SK-N-SH treated with all-trans-retinoic acid at 6 μM for 48 hours (cell line): ENCODE measurements around the gene USP28.

Experiments
- ATAC-seq: fragments of 200-7000 bp; cut with Tn5 transposase; 3 replicates; pipeline ENCODE4 v1.9.1; 2020; ENCODE audit warnings: mild to moderate bottlenecking, moderate library complexity
- ARNTL ChIP-seq: fragments of 450-650 bp; formaldehyde crosslinking; IDR thresholded peaks from 2 replicates; pipeline ENCODE4 v1.5.0; 2020; ENCODE audit warnings: low read depth, mild to moderate bottlenecking, moderate library complexity, borderline replicate concordance
- BACH2 ChIP-seq: fragments of 250-450 bp; sonication (Bioruptor Pico); IDR thresholded peaks from 2 replicates; pipeline ENCODE4 v1.9.0; 2021; ENCODE audit warnings: mild to moderate bottlenecking, borderline replicate concordance
- CSRNP3 ChIP-seq: fragments of 250-450 bp; sonication (Bioruptor Pico); IDR thresholded peaks from 2 replicates; pipeline ENCODE4 v1.5.1; 2021; ENCODE audit warnings: mild to moderate bottlenecking, moderate library complexity
- ESRRG ChIP-seq: fragments of 250-450 bp; sonication (Bioruptor Pico); IDR thresholded peaks from 2 replicates; pipeline ENCODE4 v1.6.1; 2021; ENCODE audit warnings: mild to moderate bottlenecking
- GLIS3 ChIP-seq: fragments of 250-450 bp; sonication (Bioruptor Pico); IDR thresholded peaks from 2 replicates; pipeline ENCODE4 v1.5.0; 2020; ENCODE audit warnings: mild to moderate bottlenecking, moderate library complexity
- ISL1 ChIP-seq: fragments of 250-450 bp; sonication (Bioruptor Pico); IDR thresholded peaks from 2 replicates; pipeline ENCODE4 v2.1.2; 2022; ENCODE audit warnings: mild to moderate bottlenecking, moderate library complexity
- TCF4 ChIP-seq: fragments of 250-450 bp; sonication (Bioruptor Pico); IDR thresholded peaks from 2 replicates; pipeline ENCODE4 v1.8.0; 2021; ENCODE audit warnings: mild to moderate bottlenecking, moderate library complexity, borderline replicate concordance
- TOX ChIP-seq: fragments of 250-450 bp; sonication (Bioruptor Pico); IDR thresholded peaks from 2 replicates; pipeline ENCODE4 v1.8.0; 2021; ENCODE audit warnings: mild to moderate bottlenecking, moderate library complexity, borderline replicate concordance
- TSHZ2 ChIP-seq: fragments of 250-450 bp; sonication (Bioruptor Pico); IDR thresholded peaks from 2 replicates; pipeline ENCODE4 v1.5.0; 2020; ENCODE audit warnings: mild to moderate bottlenecking, moderate library complexity
- ZFP3 ChIP-seq: fragments of 250-450 bp; sonication (Bioruptor Pico); IDR thresholded peaks from 2 replicates; pipeline ENCODE4 v1.5.0; 2020; ENCODE audit warnings: mild to moderate bottlenecking, moderate library complexity
- ZFP30 ChIP-seq: fragments of 450-650 bp; formaldehyde crosslinking; IDR thresholded peaks from 2 replicates; pipeline ENCODE4 v1.5.0; 2022; ENCODE audit warnings: mild to moderate bottlenecking, moderate library complexity
- ZNF565 ChIP-seq: fragments of 450-650 bp; formaldehyde crosslinking; conservative IDR thresholded peaks from 2 replicates; pipeline ENCODE4 v1.5.0; 2020; ENCODE audit warnings: low read depth, mild to moderate bottlenecking, moderate library complexity
- ZNF70 ChIP-seq: fragments of 450-650 bp; formaldehyde crosslinking; IDR thresholded peaks from 2 replicates; pipeline ENCODE4 v1.5.0; 2020; ENCODE audit warnings: mild to moderate bottlenecking, moderate library complexity
- ZNF8 ChIP-seq: fragments of 450-650 bp; formaldehyde crosslinking; IDR thresholded peaks from 2 replicates; pipeline ENCODE4 v1.5.0; 2020; ENCODE audit warnings: mild to moderate bottlenecking, moderate library complexity
- TF ChIP-seq, protein P1 (sequence below): fragments of 250-450 bp; sonication (Bioruptor Pico); IDR thresholded peaks from 2 replicates; pipeline ENCODE4 v1.8.0; 2021; ENCODE audit warnings: low read depth, mild to moderate bottlenecking, moderate library complexity, borderline replicate concordance
- TF ChIP-seq, protein P2 (sequence below): fragments of 250-450 bp; sonication (Bioruptor Pico); IDR thresholded peaks from 2 replicates; pipeline ENCODE4 v1.5.1; 2020; ENCODE audit warnings: low read depth, mild to moderate bottlenecking, moderate library complexity
- TF ChIP-seq, protein P3 (sequence below): fragments of 250-450 bp; sonication (Bioruptor Pico); IDR thresholded peaks from 2 replicates; pipeline ENCODE4 v1.8.0; 2020; ENCODE audit warnings: mild to moderate bottlenecking, moderate library complexity, borderline replicate concordance

USP28 gene

DNA sequence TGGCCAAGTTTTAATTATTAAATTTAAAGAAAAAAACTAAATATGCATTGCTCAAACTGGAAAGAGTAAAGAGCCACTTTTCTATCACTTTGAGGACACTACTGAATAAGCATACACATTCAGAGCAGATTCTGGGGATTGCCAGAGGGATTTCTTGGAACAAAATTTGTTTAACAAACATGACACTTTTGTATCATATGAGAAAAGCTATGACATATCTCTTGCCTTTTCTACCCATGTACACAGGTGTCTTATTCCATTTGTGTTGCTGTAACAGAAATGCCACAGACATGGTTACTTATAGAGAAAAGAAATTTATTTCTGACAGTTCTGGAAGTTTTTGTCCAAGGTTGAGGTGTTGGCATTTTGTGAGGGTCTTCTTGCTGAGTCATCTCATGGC is 13.5 kb upstream of the USP28 start (continued):
- no peak for TF ChIP-seq BACH2 (CRISPR knock-in tag)
- TF ChIP-seq TSHZ2: no peak
- no peak for TF ChIP-seq ZNF565 (CRISPR knock-in tag)
- no peak for TF ChIP-seq ESRRG (CRISPR knock-in tag)
- TF ChIP-seq, all 23 proteins: peak for 0

DNA sequence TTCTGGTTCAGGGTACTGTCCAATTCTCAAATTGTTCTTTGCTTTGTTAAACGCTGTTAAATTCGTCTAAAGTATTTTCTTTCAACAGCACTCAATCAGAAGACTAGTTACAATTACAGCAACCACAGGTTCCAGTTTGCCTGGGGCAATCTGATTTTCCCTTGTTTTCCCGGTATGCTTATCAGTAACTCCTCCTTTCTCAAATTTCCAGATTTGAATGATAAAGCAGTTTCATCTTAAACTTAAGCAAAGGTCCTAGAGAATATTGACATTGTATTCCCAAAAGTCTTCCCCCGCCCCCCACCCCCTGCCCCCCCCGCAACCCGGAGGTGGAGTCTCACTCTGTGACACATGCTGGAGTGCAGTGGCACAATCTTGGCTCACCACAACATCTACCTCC is 10.5 kb upstream of the USP28 start:
- no peak for ATAC-seq
- TF ChIP-seq, protein P1, sequence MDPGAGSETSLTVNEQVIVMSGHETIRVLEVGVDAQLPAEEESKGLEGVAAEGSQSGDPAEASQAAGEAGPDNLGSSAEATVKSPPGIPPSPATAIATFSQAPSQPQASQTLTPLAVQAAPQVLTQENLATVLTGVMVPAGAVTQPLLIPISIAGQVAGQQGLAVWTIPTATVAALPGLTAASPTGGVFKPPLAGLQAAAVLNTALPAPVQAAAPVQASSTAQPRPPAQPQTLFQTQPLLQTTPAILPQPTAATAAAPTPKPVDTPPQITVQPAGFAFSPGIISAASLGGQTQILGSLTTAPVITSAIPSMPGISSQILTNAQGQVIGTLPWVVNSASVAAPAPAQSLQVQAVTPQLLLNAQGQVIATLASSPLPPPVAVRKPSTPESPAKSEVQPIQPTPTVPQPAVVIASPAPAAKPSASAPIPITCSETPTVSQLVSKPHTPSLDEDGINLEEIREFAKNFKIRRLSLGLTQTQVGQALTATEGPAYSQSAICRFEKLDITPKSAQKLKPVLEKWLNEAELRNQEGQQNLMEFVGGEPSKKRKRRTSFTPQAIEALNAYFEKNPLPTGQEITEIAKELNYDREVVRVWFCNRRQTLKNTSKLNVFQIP (CRISPR knock-in tag): no peak
- TF ChIP-seq ZNF70 (CRISPR knock-in tag) (no peak), ZNF8 (CRISPR knock-in tag) (no peak), ESRRG (CRISPR knock-in tag) (no peak), ZFP3 (CRISPR knock-in tag) (no peak), CSRNP3 (CRISPR knock-in tag) (no peak), TCF4 (CRISPR knock-in tag) (no peak), ISL1 (CRISPR knock-in tag) (no peak), ZNF565 (CRISPR knock-in tag) (no peak), ZFP30 (CRISPR knock-in tag) (no peak), GLIS3 (CRISPR knock-in tag) (no peak), ARNTL (CRISPR knock-in tag) (no peak), TOX (CRISPR knock-in tag) (no peak), TSHZ2 (no peak)
- TF ChIP-seq, protein P2, sequence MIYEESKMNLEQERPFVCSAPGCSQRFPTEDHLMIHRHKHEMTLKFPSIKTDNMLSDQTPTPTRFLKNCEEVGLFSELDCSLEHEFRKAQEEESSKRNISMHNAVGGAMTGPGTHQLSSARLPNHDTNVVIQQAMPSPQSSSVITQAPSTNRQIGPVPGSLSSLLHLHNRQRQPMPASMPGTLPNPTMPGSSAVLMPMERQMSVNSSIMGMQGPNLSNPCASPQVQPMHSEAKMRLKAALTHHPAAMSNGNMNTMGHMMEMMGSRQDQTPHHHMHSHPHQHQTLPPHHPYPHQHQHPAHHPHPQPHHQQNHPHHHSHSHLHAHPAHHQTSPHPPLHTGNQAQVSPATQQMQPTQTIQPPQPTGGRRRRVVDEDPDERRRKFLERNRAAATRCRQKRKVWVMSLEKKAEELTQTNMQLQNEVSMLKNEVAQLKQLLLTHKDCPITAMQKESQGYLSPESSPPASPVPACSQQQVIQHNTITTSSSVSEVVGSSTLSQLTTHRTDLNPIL (CRISPR knock-in tag): no peak
- TF ChIP-seq, protein P3, sequence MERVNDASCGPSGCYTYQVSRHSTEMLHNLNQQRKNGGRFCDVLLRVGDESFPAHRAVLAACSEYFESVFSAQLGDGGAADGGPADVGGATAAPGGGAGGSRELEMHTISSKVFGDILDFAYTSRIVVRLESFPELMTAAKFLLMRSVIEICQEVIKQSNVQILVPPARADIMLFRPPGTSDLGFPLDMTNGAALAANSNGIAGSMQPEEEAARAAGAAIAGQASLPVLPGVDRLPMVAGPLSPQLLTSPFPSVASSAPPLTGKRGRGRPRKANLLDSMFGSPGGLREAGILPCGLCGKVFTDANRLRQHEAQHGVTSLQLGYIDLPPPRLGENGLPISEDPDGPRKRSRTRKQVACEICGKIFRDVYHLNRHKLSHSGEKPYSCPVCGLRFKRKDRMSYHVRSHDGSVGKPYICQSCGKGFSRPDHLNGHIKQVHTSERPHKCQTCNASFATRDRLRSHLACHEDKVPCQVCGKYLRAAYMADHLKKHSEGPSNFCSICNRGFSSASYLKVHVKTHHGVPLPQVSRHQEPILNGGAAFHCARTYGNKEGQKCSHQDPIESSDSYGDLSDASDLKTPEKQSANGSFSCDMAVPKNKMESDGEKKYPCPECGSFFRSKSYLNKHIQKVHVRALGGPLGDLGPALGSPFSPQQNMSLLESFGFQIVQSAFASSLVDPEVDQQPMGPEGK (CRISPR knock-in tag): no peak

DNA sequence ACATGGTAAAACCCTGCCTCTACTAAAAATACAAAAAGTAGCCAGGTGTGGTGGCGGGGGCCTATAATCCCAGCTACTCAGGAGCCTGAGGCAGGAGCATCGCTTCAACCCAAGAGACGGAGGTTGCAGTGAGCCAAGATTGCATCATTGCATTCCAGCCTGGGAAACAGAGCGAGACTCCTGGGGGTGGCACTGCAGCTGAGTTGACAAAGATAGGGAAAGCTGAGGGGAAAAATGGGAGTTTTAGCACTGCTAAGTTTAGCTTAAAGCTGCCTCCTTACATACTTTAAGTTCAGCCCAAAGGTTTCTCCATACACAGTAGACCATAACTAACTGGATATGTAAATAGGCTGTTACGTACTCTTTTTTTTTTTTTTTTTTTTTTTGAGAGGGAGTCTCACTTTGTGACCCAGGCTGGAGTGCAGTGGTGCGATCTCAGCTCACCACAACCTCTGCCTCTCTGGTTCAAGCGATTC is 9.0 kb upstream of the USP28 start:
- no peak for ATAC-seq
- TF ChIP-seq, protein P2 (CRISPR knock-in tag): no peak
- no peak for TF ChIP-seq BACH2 (CRISPR knock-in tag)
